CD1c-positive myeloid dendritic cell (primary cell): ENCODE measurements around the gene CARD14.
"Not testable (repeated sequence)": the region's sequence is repeated elsewhere in the genome, so short reads cannot be mapped to it uniquely, and the experiment has no call there.

Experiments
- DNase-seq: peaks from one replicate; pipeline ENCODE4 v3.0.0-alpha.2; 2016; ENCODE audit errors: extremely low spot score

Gene CARD14

DNA sequence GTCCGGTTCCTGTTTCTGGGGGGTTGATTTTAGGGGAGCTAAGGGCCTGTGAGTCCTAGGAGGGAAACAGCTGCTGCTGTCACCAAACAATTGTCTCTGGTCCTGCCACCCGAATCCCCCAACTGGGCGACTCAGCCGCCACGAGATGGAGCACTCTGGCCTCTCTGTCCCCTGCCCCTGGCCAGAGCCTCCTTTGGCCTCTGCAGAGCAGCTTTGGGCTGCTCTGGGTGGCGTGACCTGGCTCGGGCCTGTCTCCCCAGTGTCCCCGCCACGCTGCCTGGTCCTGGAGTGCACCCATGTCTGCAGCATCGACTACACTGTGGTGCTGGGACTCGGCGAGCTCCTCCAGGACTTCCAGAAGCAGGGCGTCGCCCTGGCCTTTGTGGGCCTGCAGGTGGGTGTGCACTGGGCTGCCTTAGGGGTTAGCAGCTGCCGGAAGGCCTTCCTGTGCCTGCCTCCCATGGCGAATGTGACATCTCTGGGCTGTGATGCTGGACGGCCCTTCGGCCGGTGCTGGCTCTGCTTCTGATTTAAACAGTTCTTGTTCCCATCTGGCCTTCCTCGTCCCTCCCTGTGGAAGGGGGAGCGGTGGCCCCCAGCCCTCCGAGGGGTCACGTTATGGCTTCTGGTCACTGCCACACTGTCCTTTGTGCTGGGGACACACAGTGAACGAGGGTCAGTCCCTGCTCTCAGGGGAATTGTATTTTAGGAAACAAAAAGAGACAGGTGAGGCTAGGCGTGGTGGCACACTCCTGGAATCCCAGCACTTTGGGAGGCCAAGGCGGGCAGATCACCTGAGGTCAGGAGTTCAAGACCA lies 79.3 kb downstream of the CARD14 start:
- no peak for DNase-seq

DNA sequence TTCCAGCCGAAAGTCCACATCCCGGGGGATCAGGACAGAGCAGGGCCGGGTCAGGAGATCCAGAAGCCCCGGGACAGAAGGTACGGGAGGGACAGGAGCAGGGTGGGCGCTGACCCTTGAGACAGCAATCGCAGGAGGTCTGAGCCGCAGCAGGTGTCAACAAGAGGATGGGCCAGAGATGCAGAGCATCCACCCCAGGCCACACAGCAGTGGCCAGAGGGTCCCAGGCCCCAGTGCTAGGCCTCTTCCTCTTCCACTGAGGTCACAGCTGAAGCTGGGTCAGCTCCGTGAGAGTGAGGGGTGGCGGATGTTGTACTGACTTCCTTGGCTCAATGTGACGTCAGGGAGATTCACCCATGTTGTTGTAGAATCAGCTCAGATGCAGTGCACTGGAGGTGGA lies 82.1 kb downstream of the CARD14 start:
- no peak for DNase-seq

DNA sequence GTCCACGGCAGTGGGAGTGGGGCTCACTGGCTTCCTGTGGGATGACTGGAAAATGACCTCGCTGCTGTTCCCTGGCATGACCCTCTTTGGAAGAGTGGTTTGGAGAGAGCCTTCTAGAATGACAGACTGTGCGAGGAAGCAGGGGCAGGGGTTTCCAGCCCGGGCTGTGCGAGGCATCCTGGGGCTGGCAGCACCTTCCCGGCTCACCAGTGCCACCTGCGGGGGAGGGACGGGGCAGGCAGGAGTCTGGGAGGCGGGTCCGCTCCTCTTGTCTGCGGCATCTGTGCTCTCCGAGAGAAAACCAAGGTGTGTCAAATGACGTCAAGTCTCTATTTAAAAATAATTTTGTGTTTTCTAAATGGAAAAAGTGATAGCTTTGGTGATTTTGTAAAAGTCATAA lies 83.0 kb downstream of the CARD14 start:
- DNase-seq: peak; percentile 64

DNA sequence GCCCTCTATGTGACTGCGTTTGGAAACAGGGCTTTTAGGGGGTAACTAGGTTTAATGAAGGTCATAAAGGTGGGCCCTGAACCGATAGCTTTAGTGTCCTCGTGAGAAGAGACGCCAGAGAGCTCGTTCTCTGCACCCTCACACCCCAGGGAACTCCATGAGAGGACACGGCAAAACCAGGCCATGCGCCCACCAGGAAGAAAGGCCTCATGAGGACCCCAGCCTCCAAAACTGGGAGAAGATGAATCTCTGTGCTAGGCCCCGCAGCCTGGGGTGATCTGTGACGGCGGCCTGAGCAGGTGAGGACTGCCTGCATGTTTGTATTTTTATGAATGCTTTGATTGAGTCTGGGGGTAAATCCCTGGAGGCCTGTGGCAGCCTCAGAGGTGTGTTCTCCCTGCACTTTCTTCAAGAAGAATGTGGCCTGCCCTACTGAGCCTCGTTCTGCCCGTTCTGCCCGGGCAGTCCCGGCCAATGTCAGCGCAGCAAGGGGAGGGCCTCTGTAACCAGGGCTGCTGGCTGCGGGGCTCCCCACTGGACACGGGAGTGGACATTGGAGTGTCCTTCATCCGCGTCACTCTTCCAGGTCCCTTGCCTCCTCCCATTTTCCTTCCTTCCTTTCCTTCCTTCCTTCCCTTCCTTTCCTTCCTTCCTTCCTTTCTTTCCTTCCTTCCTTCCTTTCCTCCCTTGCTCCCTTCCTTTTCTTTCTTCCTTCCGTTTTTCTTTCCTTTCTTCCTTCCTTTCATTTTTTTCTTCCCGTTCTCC lies 84.0 kb downstream of the CARD14 start:
- no peak for DNase-seq

DNA sequence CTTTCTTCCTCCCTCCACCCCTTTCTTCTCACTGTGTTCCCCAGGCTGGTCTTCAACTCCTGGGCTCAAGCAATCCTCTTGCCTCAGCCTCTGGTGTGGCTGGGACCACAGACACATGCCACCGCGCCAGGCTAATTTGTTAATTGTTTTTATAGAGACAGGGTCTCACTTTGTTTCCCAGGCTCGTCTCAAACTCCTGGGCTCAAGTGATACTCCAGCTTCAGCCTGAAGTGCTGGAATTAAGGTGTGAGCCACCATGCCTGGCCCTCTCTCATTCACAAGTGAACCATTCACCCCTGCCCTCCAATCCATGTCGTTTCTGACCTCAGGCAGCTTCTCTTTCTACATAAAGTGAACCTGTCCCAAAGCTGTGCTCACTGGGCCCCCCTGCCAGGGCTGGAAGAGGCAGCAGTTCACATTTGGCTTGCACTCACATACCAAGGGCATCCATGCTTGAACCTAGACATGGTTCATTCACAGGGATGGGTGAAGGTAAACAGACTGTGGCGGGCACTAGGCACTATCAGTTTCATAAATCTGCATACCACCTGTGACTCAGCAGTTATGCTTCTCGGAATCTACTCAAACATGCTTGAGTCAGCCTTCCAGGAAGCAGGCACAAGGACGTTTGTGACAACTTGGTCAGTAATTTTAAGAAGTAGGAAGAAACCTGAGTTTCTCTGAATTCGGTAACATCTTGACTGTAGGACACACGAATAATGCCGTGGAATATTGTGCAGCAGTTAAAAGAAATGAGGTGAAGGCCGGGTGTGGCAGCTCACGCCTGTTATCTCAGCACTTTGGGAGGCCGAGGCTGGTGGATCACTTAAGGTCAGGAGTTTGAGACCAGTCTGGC lies 84.8 kb downstream of the CARD14 start:
- DNase-seq: peak; percentile 88

DNA sequence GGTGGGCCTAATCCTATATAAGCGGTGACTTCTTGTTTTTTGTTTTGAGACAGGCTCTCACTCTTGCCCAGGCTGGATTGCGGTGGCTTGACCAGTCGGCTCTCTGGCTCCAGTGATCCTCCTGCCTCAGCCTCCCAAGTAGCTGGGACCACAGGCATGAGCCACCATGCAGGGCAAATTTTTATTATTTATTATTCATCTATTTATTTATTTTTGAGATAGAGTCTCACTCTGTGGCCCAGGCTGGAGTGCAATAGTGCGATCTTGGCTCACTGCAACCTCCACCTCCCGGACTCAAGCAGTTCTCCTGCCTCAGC lies 86.2 kb downstream of the CARD14 start:
- DNase-seq: no peak

DNA sequence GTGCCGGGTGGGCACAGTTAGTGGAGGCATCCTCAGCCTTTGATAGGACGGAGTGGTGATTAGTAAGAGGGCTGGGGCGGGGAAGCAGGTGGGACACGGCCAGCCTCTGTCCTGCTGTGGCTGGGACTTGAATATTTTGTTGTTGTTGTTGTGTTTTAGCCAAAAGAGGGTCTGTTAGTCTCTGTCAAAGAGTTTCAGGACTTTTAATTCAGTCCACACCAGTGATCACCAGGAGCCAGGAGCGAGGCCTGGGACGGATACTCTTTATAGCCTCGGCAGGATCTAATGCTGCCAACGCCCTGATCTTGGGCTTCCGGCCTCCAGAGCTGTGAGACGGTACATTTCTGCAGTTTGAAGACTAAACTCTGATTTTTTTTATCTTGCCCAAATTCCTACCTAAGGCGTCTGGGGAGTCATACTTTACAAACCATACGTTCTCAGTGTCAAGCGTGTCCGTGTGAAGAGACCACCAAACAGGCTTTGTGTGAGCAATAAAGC lies 87.9 kb downstream of the CARD14 start:
- no peak for DNase-seq

DNA sequence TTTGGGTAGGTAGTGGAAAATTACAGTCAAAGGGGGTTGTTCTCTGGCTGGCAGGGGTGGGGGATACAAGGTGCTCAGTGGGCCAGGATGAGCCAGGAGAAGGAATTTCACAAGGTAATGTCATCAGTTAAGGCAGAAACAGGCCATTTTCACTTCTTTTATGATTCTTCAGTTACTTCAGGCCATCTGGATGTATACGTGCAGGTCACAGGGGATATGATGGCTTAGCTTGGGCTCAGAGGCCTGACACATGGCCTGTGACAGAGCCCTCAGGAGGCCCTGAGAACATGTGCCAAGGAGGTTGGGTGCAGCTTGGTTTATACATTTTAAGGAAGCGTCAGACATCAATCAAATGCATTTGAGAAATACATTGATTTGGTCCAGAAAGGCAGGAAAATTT lies 88.5 kb downstream of the CARD14 start:
- not testable (repeated sequence) for DNase-seq
